Activated CD4-positive, alpha-beta T cell treated with anti-CD3 and anti-CD28 coated beads, Interleukin-2, Interleukin-4, amounts not matched to agents 100 ng/mL and 50 ng/mL, durations not matched to agents 16 hours and 8 hours (primary cell): ENCODE measurements around the gene SLC25A1.
"Not testable (repeated sequence)": the region's sequence is repeated elsewhere in the genome, so short reads cannot be mapped to it uniquely, and the experiment has no call there.

ENCODE experiments used
- DNase-seq: peaks from one replicate; pipeline ENCODE4 v3.0.0-alpha.2; 2020; ENCODE audit warnings: low spot score

SLC25A1 gene

DNA sequence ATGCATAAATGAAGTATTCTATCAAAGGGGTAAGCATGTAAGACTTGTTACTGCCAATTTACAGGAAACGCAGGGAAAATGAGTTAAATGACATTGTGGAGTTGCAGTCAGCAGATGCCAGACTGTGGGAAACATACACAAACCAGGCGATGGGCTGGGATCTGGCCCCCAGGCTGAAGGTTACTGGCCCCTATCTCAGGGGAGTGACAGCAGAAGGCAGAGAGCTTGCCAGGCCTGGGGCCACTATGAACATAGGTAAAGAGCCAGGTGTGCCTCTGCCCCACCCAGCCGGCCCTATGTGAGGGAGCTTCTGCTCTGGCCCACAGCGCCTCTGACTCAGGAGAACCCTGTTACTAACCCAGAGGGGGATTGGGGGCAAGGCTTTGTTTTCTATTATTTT, 26.1 kb upstream of the SLC25A1 start:
- no peak for DNase-seq

DNA sequence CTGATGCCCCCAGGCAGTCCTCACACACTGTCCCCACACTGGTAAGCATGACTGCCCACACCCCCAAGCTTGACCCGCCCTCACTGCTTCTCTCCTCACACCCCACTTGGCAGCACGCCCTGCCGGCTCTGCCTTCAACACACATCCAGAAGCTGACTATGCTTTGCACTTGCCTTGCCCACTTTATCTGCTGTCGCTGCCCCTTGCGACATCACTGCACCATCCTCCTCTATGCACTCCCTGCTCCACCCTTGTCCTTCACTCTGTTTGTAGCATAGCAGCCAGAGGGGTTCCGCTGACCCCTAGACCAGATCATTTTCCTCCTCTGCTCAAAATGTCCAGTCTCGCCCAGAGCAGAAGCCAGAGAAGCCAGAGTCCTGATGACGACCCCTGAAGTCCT, 25.3 kb upstream of the SLC25A1 start:
- no peak for DNase-seq

DNA sequence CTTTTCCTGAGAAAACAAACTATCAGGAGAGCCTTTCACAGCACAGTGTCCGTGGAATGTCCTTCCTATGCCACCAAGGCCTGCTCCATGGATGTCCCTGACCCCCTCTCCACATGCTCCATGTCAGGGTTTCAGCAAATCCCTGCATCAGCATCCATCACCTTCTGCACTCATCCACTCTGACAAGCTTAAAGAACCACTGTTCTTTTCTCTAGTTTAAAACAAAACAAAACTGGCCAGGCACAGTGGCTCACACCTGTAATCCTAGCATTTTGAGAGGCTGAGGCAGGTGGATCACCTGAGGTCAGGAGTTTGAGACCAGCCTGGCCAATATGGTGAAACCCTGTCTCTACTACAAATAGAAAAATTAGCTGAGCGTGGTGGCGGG, 24.3 kb upstream of the SLC25A1 start:
- DNase-seq: not testable (repeated sequence)

DNA sequence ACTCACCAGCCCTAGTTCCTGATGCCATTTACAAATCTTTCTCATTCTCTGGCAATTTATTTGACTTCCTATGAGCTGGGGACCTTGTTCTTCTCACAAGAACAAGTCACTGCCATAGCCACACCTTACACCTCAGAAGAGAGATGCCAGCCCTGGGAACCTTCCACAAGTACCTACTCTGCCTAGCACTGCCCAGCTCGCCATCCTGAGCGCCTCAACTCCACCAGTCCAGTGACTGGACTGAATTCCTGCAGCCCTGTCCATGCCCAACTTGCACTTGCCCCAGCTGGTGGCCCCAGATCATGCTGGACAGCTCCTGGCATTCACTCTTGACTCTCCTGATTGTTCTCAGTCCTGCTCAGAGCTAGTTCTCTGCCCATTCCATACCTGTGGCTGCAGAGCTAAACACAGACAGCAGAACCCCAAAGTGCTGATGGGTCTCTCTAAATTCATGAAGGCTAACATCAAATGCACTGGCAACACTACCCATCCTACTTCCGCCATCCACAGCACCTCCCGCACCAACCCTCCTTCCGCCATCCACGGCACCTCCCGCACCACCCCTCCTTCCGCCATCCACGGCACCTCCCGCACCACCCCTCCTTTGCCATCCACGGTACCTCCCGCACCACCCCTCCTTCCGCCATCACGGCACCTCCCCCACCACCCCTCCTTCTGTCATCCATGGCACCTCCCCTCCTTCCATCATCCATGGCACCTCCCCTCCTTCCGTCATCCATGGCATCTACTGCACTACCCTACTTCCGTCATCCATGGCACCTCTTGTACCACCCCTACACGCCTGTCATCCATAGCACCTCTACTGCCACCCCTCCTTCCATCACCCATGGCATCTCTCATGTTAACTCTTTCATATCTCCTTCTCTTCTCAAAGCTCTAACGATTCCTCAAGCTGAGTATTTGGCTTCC, 23.6 kb upstream of the SLC25A1 start:
- no peak for DNase-seq

DNA sequence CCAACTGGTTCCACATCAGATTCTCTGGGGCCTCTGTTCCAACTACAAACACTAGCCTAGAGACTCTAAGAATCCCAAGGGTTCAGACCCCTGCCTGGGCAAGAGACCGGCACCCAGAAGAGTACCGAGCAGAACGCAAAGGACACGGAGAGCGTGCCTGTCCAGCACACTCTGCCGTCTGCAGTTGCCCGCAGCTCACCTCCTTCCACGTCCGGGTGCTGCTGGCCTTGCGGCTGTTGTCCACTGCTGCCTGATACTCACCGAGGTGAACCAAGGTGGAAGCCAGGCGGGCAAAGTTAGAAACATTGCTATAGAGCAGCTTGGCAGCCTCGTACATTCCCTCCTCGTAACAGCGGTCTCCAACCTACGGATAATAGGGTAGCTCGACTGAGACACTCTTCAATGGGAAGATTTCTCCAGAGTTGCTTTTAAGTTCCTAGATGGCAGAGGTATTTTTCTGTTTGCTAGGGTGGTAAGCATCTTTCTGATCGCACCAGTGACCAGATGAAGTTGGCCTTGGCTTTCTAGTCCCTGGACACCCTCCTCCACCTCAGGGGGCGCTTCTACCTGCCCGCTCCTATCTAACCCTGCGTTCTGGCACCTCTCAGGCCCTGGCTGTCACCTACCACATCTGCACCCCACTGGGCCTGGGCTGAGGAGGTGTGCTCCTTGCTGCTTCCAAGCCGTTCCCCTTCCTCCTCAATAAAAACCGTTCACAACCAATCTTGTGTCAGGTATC, 22.8 kb upstream of the SLC25A1 start:
- DNase-seq: no peak

DNA sequence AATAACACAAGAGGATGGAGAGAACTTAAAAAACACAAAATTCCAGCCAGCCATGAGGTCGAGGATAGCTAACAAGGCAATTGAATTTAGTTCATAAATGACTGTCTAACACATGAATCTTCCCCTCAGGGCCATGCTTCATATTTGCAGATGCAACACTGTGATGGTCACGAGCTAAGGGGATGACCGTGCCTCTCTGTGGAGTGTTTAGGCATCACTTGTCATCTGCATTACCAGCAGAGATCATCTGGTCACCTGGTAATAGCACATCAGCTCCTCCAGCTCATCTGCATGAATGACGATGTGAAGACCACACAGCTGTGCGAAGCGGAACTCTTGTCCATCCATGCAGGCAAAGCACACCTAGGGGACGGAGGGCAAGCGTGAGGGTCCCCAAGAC, 20.9 kb upstream of the SLC25A1 start:
- no peak for DNase-seq

DNA sequence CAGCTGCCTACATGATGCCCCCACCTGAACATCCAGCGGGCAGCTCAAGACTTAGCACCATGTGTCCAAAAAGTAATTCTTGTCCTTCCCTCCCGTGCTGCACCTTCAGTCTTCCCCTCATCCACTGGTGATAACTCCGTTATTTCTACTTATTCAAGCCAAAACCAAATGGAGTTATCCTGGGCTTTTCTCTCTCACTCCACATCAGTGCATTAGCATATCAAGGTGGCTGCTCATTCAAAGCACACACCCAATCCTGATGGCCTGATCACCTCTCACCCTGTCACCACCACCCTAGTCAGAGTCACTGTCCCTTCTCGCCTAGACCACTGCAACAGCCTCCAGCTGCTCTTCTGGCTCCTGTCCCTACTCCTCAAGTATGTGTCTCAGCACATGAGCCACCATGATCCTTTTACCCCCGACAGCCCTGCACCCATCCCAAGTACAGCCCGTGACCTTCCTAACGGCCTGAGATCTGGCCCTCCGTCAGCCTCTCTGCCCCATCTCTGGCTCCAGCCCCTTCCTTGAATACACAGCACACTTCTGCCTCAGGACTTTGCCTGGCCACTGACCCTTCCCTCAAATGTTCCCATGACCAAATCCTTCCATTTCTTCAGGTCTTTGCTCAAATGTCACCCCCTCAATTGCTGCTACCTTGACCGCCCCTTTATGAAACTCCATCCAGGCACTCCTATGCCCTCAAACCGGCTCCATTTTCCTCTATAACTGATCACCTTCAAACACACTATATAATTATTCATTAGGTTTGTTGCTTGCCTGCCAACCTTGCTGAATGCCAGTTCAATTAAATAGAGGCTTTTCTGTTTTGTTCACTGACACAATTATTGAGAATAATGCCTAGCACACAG, 19.7 kb upstream of the SLC25A1 start:
- no peak for DNase-seq

DNA sequence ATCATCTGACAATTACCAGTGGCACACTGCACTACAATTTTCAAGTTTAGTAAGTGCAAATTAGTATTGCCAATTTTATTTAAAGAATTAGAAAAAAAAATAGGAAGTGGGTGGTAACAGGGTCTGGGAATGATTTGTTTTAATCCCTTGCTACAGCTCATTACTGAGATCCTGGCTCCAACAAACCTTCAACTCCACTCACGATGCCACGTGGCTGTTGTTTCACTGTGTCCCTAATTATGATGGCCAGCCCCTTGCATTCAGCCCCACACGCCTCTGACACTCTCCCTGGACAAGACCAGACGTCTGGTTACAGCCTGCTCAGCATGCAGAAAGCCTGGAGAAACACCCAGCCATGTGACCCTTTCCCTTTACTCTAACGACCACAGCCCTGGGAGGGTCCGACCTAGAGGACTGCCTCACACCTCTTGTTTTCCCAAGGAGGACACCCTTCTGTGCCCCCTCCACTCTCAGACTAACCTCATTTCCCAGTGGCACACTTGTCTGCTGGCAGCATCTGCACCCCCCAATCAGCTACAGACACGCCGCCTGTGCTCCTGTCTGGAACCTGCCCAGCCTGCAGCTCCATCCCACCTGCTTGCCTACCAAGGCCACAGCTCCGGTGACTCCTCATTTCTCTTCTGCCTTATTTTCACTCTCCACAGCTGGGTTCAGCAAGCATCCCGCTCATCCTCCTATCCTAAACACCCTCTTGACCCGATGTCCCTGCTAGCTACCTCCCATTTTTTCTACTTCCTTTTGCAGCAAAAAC, 18.5 kb upstream of the SLC25A1 start:
- no peak for DNase-seq

DNA sequence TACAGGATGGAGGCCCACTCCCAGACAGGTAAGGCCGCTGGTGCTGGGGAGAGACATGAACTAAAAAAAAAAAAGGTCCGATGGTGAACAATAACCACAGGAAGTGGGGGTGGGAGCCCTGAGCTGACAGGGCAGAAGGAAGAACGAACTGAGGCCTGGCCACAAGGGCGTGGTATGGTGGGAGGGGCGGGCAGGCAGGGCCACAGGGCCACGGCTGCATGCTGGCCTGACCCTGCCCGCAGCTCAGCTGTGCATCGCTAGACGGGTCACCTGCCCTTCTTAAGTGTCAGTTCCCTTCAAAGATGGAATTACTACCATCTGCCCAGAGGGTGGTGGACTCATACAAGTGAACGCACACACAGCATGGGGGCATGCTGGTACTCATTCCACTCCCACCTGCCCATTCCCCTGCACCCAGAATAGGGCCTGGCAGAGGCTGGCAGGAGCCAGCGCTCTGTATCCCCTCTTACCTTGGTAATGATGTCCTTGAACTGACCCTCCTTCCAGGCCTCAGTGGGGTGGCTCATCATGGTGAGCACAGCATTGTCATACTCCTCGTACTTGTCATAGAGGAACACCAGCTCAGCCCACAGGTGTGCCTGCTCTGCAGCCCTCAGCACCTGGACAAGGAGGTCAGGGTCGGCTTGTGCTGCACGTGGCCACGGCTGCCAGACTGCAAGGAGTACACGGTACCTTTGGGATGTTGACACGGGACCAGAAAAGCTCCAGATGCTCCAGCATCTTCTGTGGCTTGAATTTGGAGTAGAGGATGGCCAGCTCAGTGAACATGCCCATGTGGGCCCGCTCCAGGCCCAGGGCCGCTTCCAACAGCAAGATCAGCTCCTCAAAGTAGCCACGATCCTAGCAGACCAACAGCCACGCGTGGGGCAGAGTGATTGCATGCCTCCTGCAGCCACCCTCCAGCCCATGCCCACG, 17.5 kb upstream of the SLC25A1 start:
- no peak for DNase-seq

DNA sequence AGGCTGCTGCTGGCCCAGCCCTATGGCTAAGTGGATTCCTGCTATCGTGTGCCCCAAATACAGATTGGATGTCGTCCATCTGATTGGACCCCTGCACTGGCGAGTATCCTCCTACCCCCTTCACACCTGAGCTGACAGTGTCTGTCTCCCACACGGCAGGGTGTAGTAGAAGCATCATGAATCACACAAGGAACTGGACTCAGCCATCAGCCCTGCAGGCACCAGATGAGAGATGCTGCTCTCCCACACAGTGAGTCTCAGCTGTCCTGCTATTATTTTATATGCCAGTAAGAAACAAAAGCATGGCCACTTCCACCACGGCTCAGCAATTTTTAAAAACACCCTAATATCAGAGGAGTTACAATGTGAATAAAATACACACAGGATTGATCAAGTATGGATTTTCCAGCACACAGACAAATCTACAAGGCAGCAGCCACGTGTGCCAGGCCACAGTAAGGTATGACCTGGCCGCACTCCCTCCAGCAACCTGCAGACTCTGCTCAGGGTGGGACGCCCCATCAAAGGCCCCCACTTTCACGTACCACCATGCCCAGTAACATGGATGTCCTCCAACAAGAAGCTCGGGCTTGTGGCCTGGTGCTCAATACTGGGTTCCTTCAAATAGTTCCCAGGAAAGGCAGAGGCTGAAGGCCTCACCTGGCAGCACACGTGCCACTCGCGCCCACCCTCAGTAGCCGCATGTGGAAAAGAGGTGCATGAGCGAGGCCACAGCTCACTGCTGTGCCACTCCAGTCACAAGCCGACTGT, 16.4 kb upstream of the SLC25A1 start:
- no peak for DNase-seq

DNA sequence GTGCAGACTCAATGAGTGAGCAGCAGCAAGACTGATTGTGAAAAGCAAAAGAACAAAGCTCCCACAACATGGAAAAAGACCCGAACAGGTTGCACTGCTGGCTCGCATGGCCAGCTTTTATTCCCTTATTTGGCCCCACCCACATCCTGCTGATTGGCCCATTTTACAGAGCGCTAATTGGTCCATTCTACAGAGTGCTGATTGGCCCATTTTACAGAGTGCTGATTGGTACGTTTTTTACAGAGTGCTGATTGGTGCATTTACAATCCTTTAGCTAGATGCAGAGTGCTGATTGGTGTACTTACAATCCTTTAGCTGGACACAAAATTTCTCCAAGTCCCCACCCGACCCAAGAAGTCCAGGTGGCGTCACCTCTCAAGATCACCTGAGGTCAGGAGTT, 15.3 kb upstream of the SLC25A1 start:
- DNase-seq: no peak

DNA sequence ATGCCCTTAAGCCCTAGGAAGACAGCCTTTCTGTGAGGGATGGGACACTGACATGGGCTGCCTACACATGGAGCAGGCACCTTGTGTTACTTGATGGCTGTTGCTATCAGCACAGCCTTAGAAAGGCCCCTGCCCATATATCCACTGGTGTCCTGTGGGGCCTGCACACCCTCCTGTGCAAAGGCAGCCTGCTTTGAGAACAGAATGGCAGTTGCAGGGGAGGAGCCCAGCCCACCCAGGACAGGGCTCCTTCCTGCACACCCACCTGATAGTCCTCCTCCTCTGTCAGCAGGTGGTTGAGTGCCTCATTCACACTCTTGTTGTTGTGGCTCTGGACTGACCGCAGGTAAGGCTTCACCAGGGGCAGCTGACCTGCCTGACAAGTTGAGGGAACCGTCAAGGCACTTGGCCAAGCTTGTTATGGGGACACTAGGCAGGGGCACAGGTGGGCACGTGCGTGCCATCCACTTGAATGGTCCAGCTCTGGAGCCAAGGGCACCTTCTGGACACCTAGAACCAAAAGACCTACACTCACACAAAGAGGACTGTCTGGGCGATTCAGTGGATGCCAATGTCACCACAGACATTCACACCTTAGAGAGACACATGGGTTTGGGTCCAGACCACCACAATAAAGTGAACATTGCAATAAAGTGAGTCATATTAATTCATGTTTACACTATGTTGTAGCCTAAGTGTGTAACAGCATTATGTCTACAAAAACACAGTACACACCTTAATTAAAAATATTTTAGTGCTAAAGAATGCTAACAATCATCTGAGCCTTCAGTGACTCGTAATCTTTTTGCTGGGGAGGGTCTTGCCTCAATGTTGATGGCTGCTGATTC, 9.4 kb upstream of the SLC25A1 start:
- DNase-seq: no peak

DNA sequence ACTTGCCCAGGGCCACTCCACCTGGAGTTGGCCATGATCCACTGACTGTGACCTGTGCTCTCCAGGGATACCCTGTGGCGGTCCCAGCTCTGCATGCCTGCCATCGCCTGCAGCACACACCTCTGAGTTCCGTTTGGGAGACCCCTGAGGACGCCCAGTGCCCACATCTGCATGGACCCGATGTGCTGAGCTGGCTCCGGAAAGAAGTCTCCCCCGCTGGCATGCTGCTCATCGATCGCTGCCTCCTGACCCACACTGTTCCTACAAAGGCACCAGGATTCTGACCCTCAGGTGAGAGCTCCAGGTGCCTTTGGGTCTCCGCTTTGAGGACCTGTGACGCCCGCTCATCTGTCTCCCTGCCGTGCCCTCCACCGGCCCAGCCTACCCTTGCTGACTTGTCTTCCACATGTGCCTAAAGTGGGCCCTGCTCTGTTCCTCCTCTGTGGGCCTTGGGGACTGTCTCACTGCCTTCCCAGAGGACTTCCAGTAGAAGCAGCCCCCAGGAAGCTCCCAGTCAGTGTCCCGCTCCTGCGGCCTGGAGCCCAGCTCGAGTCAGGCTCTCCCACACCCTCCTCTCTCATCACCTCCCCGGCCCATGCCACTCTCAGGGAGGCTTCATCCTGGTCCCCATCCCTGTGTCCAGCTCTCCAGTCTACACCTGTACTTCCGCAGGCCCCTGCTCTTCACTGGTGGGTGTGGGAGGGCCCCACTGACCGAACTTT, 5.9 kb upstream of the SLC25A1 start:
- DNase-seq: no peak

DNA sequence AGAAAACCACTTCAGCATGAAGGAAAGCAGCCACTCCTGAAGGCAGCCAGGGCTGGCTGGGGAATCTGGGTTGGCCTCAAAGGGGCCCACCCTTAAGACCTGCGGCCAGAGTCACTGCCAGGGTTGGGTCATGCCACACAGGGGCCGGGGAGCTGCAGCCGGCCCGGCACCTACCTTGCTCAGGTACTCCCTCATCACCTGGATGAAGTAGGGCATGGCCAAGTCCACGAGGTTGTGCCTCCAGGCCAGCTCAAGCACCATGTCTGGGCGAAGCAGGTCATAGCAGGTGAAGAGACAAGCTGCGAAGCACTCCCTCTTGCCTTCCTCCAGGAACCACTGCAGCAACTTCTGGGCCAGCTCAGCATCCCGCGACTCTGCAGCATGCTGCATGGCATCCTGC, 4.7 kb upstream of the SLC25A1 start:
- no peak for DNase-seq

DNA sequence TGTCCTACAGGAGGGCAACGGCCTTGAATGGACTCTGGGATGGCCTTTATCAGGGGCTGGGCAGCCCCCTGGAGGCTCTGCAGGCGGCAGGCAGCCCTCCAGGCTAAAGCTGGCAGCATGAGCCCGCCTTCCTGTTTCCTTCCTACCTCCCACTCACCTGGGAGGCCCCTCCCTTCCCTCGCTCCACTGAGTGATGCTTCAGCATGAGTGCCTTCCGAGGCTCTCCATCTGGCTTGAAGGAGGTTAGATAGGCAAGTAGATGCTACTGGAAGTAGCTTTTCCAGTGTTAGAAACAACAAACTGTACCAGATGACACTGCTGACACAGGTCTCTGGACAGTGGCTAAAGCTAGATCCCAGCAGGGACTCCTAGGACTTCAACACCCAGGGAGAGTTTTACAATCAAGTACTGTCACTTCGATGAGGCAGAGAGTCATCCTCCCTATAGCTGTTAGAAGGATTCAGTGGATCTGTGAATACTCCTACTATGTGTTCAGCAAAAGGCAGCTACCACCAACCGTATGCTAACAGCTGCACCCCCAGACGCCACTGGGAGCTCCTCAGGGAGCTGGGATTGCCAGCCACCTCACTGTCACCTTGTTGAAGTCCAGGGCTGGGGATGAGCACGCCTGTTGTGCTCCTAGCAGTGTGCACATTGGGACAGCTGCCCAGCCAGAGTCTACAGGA, 4.1 kb upstream of the SLC25A1 start:
- DNase-seq: no peak

DNA sequence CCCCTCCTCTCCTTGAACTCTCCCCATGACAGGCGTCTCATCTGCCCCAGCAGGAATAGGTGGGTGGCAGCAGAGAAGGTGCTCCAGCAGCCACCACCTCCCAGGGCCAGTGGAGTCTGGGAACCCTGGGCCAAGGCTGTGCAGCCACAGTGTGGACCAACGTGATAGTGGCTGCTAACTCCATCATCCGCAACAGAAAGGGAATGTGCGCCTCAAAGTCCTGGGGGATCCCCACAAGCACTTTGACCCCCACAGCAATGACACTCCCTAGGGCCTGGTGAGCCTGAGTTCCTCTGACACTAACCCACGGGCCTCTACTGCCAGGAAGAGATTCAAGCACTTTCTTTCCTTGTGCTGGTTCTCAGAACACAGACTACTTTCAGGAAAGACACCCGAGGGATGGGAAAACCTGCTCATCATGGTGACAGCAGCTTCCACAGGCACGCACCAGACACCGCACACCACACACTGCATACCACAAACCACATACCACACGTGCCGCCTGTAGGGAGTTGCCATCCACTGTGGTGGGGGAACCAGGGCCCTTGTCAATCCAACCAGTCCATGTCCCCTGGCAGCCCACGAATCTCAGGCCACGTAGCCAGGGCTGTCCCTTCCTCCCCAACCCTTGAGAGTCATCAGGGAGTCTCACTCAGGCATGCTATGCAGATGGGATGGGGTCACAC, 3.4 kb upstream of the SLC25A1 start:
- peak; percentile 28 for DNase-seq
